Upper lobe of left lung (tissue), 6 donors: ENCODE results near the gene PTPRN2. TPM values are rescaled to one million over a fixed set of nuclear protein-coding genes. Genes with fewer than 3 reads are reported as not detected.

Source experiments
- ATAC-seq, 2 donors: fragments of 200-7000 bp; cut with Tn5 transposase; one replicate each; pipeline ENCODE4 v1.9.1; 2022; ENCODE audit warnings: mild to moderate bottlenecking in 2 of 2, moderate library complexity in 2 of 2; ENCODE audit not compliant: low FRiP score in 2 of 2
- DNase-seq, 2 donors: peaks; one replicate each; pipeline ENCODE4 v3.0.0-alpha.2; 2019 to 2020
- H3K27ac ChIP-seq, 4 donors: fragments of 200-600 bp; sonication (generic); one replicate each; pipeline ENCODE4 v1.5.1; 2016 to 2019
- H3K27me3 ChIP-seq, 4 donors: fragments of 200-600 bp; sonication (generic); one replicate each; pipeline ENCODE4 v1.5.1; 2017 to 2019
- H3K36me3 ChIP-seq, 4 donors: fragments of 200-600 bp; sonication (generic); one replicate each; pipeline ENCODE4 v1.5.1; 2016 to 2019
- H3K4me1 ChIP-seq, 4 donors: fragments of 200-600 bp; sonication (generic); one replicate each; pipeline ENCODE4 v1.5.1; 2018 to 2019
- H3K4me3 ChIP-seq, 4 donors: fragments of 200-600 bp; sonication (generic); one replicate each; pipeline ENCODE4 v1.5.1; 2017 to 2019; ENCODE audit warnings: mild to moderate bottlenecking in 2 of 4, moderate library complexity in 1 of 4
- H3K9me3 ChIP-seq, 4 donors: fragments of 200-600 bp; sonication (generic); one replicate each; pipeline ENCODE4 v1.5.1; 2018 to 2019
- CTCF ChIP-seq, 6 experiments: fragments of 450-650 bp in 4 of 6; fragments of 200-600 bp in 2 of 6; sonication (generic) in 2 of 6; IDR thresholded peaks; one replicate each; pipeline ENCODE4 v1.5.1; 2016 to 2019; ENCODE audit warnings: antibody characterized with exemption in 6 of 6
- EP300 ChIP-seq, 4 donors: sonication (generic); formaldehyde crosslinking; IDR thresholded peaks; one replicate each; pipeline ENCODE4 v1.5.1; 2017; ENCODE audit warnings: antibody characterized with exemption in 4 of 4, control low read depth in 2 of 4
- POLR2A ChIP-seq, 4 donors: fragments of 450-650 bp; IDR thresholded peaks; one replicate each; pipeline ENCODE4 v1.5.1; 2016 to 2017; ENCODE audit warnings: antibody characterized with exemption in 4 of 4, mild to moderate bottlenecking in 2 of 4
- POLR2AphosphoS5 ChIP-seq, 2 donors: sonication (generic); formaldehyde crosslinking; IDR thresholded peaks; one replicate each; pipeline ENCODE4 v1.5.1; 2017; ENCODE audit warnings: antibody characterized with exemption in 2 of 2
- WGBS, 2 donors: methylation state at CpG; one replicate each; pipeline ENCODE4 v1.1.5; 2017 to 2018; 5-methylcytosine and 5-hydroxymethylcytosine counted together
- total RNA-seq, 6 donors: library from RNA; depleted of rRNA in 4 of 6; stranded (reverse); fragments of >200 nt in 4 of 6; gene quantifications; one replicate each; pipeline versions ENCODE4 v1.1.0 to v1.2.1, GENCODE V29; 2016 to 2021
- donor health status: DM: no; HTN: no; CAD: no; lungs with moderate emphysema.
- donor health status: DM: no; HTN: yes; CAD: no; lungs with severe emphysema.

PTPRN2 gene
- total RNA-seq, 6 donors from 2014 or later = 3.3 to 7.9 (median 5.2) TPM

- peak in 1 of 2 donors; percentile 49 for ATAC-seq
- peak in 1 of 2 donors; percentile 70 for DNase-seq
- no peaks in the 10 kb centered on the region for H3K9me3 ChIP-seq
Observed at GRCh38 chr7:158329014-158329610, 258.5 kb downstream of the PTPRN2 start.

GRCh38 chr7:158328376-158329013 is 259.1 kb downstream of the PTPRN2 start:
- Histone ChIP-seq H3K36me3 (no peaks in the 10 kb centered on the region), H3K4me1 (no peaks in the 10 kb centered on the region), H3K27me3 (no peaks in the 10 kb centered on the region), H3K4me3 (no peak overlapping the region), H3K27ac (no peak overlapping the region), H3K9me3 (no peaks in the 10 kb centered on the region)
- ATAC-seq (no peak), DNase-seq (no peak)
- TF ChIP-seq POLR2AphosphoS5 (IDR thresholded peaks at IDR 0.05) = no peak
- TF ChIP-seq EP300 (IDR thresholded peaks at IDR 0.05) = no peak
- no peak for TF ChIP-seq POLR2A (IDR thresholded peaks at IDR 0.05)
- TF ChIP-seq CTCF (IDR thresholded peaks at IDR 0.05) = no peak
- 71 to 80% methylated on average over 10 to 16 of the region's 16 CpGs for WGBS, 2 donors

More at GRCh38 chr7:158329014-158329610, 258.5 kb downstream of the PTPRN2 start:
- 81 to 90% methylated on average over 13 to 28 of the region's 28 CpGs for WGBS, 2 donors
- Histone ChIP-seq H3K36me3 (no peaks in the 10 kb centered on the region), H3K4me3 (no peak overlapping the region), H3K27me3 (no peaks in the 10 kb centered on the region), H3K4me1 (no peaks in the 10 kb centered on the region), H3K27ac (no peak overlapping the region)
- TF ChIP-seq POLR2A (IDR thresholded peaks at IDR 0.05) = no peak
- TF ChIP-seq EP300 (IDR thresholded peaks at IDR 0.05) = no peak
- TF ChIP-seq CTCF (IDR thresholded peaks at IDR 0.05) = no peak
- TF ChIP-seq POLR2AphosphoS5 (IDR thresholded peaks at IDR 0.05) = no peak

- no peak for TF ChIP-seq CTCF (IDR thresholded peaks at IDR 0.05)
- TF ChIP-seq POLR2AphosphoS5 (IDR thresholded peaks at IDR 0.05) = no peak
- TF ChIP-seq EP300 (IDR thresholded peaks at IDR 0.05) = no peak
- TF ChIP-seq POLR2A (IDR thresholded peaks at IDR 0.05) = no peak
- H3K27me3 ChIP-seq = no peaks in the 10 kb centered on the region
- DNase-seq = no peak
- no peak overlapping the region for H3K27ac ChIP-seq
- H3K4me3 ChIP-seq = no peak overlapping the region
- no peaks in the 10 kb centered on the region for H3K4me1 ChIP-seq
- no peak for ATAC-seq
- no peaks in the 10 kb centered on the region for H3K9me3 ChIP-seq
- H3K36me3 ChIP-seq = no peaks in the 10 kb centered on the region
- 52 to 61% methylated on average over 3 to 4 of the region's 5 CpGs for WGBS, 2 donors
Observed at GRCh38 chr7:158327571-158328180, 259.9 kb downstream of the PTPRN2 start.

- TF ChIP-seq EP300 (IDR thresholded peaks at IDR 0.05) (no peak), CTCF (IDR thresholded peaks at IDR 0.05) (no peak), POLR2AphosphoS5 (IDR thresholded peaks at IDR 0.05) (no peak), POLR2A (IDR thresholded peaks at IDR 0.05) (no peak)
- no peaks in the 10 kb centered on the region for H3K9me3 ChIP-seq
- H3K36me3 ChIP-seq = no peaks in the 10 kb centered on the region
- H3K27ac ChIP-seq = no peak overlapping the region
- no peak overlapping the region for H3K4me3 ChIP-seq
- ATAC-seq = no peak
- H3K27me3 ChIP-seq = no peaks in the 10 kb centered on the region
- DNase-seq = no peak
- H3K4me1 ChIP-seq = no peaks in the 10 kb centered on the region
- WGBS, 2 donors = 87 to 88% methylated on average over 4 of the region's 4 CpGs
Observed at GRCh38 chr7:158327012-158327411, 260.6 kb downstream of the PTPRN2 start.
